Duodenal mucosa (tissue), 2 donors: Measurements from ENCODE around the gene LRCH1.

Experiments used
- H3K27ac ChIP-seq: one replicate; pipeline ENCODE4 v1.7.0; 2013; ENCODE audit warnings: low read depth, low read length
- H3K27me3 ChIP-seq, 2 donors: one replicate each; pipeline ENCODE4 v1.7.0; 2013; ENCODE audit warnings: low read length in 2 of 2, control low read depth in 1 of 2; ENCODE audit not compliant: insufficient read depth in 2 of 2, control insufficient read depth in 1 of 2
- H3K36me3 ChIP-seq, 2 donors: one replicate each; pipeline ENCODE4 v1.7.0; 2013; ENCODE audit warnings: low read length in 2 of 2, control low read depth in 1 of 2; ENCODE audit not compliant: insufficient read depth in 2 of 2, control insufficient read depth in 1 of 2
- H3K4me1 ChIP-seq, 2 donors: one replicate each; pipeline ENCODE4 v1.7.0; 2013; ENCODE audit warnings: low read length in 2 of 2, control low read depth in 1 of 2; ENCODE audit not compliant: insufficient read depth in 2 of 2, control insufficient read depth in 1 of 2
- H3K4me3 ChIP-seq, 2 donors: one replicate each; pipeline ENCODE4 v1.7.0; 2013; ENCODE audit warnings: low read length in 2 of 2, low read depth in 1 of 2
- H3K9ac ChIP-seq, 2 donors: one replicate each; pipeline ENCODE4 v1.7.0; 2013; ENCODE audit warnings: low read length in 2 of 2, low read depth in 1 of 2
- H3K9me3 ChIP-seq, 2 donors: one replicate each; pipeline ENCODE4 v1.7.0; 2013; ENCODE audit warnings: low read length in 2 of 2, control low read depth in 1 of 2; ENCODE audit not compliant: control insufficient read depth in 1 of 2

The LRCH1 gene

DNA sequence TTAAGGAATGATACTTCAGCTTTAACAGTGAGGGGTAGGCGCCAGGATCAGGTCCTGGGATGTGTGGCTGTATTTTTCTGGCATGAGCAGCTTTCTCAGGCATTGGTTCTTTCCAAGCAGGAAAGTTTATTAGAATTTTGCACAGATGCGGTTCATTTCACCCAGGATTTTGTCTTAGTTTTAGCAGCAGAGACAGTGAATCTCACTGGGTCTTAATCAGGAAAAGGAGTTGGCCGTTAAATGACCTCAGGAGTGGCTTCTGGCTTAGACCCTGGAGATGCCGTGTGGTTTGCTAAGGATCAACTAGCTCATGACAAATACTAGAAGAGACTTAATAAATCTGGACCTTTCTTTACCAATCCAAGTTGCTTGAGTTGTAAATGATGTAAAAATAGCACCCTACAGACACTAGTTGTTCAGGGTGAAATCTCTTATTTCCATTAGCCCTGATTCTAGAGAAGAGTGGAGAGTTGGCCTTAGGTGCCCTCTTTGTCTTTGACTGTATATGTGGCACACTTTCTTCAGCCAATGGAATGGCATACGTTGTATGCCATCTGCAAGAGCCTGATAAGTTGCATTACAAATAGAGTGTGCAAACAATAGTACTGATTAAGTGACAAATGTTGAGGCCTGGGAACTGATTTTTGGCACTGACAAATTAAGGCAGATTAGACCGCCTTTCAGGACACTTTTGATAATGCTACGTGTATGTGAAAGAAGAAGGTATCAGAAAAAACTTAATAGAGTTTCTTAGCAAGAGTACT lies 34.0 kb downstream of the LRCH1 start:
- no peak overlapping the region for H3K4me3 ChIP-seq
- no peaks in the 10 kb centered on the region for H3K27me3 ChIP-seq
- H3K4me1 ChIP-seq, result peaks cover 38 to 40% of the 10 kb centered on the region in 2 donors
- no peaks in the 10 kb centered on the region for H3K9me3 ChIP-seq
- no peak overlapping the region for H3K27ac ChIP-seq
- no peaks in the 10 kb centered on the region for H3K36me3 ChIP-seq
- no peak overlapping the region for H3K9ac ChIP-seq

DNA sequence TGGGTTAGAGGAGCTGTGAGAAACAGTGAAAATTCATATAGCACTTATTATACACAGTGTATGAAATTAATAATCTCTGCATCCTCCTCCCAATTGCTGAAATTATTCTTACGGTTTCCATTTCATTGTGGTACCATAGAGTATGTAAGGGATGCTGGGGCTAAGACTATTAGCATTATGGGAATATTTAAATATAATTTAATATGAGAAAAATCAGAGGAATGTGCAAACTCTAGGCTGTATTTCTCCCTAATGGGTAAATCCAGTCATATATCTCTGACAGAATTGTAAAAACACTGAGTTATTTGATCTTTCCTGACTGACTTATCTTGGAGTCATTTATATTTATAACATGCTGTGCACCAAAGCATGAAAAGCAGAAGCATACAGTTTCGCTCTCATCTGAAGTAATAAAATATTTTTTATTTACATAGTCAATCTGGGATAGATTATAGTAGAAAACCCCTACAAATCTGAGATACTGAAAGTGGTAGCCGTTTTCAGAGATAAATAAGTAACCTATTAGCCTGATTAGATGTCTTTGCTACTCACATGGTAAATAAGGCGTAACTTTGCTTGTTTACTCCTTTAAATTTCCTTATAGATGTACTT lies 34.9 kb downstream of the LRCH1 start:
- H3K4me1 ChIP-seq, result peaks cover 36 to 43% of the 10 kb centered on the region in 2 donors
- H3K27ac ChIP-seq, result no peak overlapping the region

DNA sequence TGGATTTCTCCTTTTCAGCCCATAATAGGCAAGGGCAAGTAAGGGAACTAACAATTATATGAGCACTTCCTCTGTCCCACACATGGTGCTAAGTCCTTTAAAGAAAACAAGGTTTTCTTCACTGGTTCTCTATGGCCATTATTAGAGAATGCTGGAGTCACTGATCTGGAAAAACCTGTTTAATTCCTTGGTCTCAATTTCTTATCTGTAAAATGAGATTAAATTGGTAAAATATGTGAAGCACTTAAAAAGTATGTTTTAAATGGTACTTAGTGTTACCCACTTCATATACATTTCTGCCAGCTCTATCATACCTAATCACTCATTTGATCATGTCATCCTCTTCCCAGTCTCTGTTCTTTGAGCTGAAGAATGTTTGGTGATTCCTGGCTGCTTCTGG lies 39.4 kb downstream of the LRCH1 start:
- H3K4me1 ChIP-seq, result peaks cover 22 to 41% of the 10 kb centered on the region in 2 donors
- no peaks in the 10 kb centered on the region for H3K36me3 ChIP-seq
- H3K9ac ChIP-seq, result no peak overlapping the region
- no peak overlapping the region for H3K4me3 ChIP-seq
- no peaks in the 10 kb centered on the region for H3K27me3 ChIP-seq
- H3K9me3 ChIP-seq, result no peaks in the 10 kb centered on the region
- no peak overlapping the region for H3K27ac ChIP-seq

More for the DNA sequence above, 34.9 kb downstream of the LRCH1 start:
- Histone ChIP-seq H3K27me3 (no peaks in the 10 kb centered on the region), H3K9ac (no peak overlapping the region), H3K36me3 (no peaks in the 10 kb centered on the region), H3K4me3 (no peak overlapping the region), H3K9me3 (no peaks in the 10 kb centered on the region)

DNA sequence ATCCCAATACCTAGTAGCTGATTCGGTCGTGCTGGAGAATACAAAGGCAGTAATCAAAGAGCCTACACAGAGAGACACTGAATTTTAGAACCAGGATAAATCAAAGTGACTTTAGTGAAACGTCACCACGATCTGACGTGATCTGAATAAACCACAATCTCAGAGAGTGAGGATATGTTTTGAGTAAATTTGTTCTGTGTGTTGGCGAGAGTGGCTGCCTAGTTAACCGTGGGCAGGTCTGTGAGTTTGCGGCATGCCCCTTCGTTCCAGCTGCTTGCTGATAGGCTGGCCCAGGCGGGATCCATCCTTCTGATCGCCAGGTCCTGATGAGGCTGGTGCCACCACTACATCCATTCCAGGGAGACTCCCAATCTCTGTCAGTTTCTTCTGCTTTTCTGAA lies 40.4 kb downstream of the LRCH1 start:
- Histone ChIP-seq H3K4me3 (no peak overlapping the region), H3K27me3 (no peaks in the 10 kb centered on the region), H3K9me3 (no peaks in the 10 kb centered on the region), H3K4me1 (peaks cover 13 to 37% of the 10 kb centered on the region in 2 donors), H3K27ac (no peak overlapping the region), H3K36me3 (no peaks in the 10 kb centered on the region), H3K9ac (no peak overlapping the region)

- H3K9ac ChIP-seq, result no peak overlapping the region
- H3K36me3 ChIP-seq, result no peaks in the 10 kb centered on the region
- peaks cover 16 to 44% of the 10 kb centered on the region in 2 donors for H3K4me1 ChIP-seq
- H3K27ac ChIP-seq, result no peak overlapping the region
- H3K9me3 ChIP-seq, result no peaks in the 10 kb centered on the region
- no peak overlapping the region for H3K4me3 ChIP-seq
- no peaks in the 10 kb centered on the region for H3K27me3 ChIP-seq
These were observed 41.6 kb downstream of the LRCH1 start for GRCh38 chr13:46594374-46595078.

DNA sequence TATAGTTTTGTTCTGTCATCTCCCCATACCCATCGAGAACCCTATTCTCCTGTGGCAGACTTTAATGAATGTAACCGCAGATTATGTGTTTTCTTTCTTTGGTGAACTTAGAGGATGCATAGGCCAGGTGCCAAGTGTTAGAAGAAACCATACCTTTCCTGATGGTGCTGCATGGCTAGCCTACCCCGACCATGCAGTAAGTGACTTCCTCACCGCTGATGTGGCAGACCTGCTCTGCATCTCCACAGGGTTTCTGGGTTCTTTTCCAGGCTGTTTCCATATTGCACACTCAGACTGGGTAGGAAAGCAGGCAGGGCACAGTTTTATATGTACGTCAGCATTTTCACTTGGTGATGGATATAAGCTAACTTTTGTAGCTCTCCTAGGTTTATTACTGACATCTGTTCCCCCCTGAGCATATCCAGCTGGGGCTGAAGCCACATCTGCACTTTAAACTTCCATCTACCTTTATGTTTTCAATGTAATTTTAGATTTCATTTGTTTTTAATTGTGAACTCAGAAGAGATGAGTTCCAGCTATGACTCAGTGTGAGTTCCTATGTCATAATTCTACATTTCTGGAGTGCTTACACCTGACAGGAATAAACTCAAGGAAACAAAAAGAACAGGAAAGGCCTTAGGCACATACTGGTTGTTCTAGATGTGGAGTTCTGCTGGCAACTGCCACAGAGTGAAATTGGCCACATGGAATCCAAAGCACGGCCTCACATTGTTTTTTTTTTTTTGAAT lies 42.3 kb downstream of the LRCH1 start:
- H3K9ac ChIP-seq, result no peak overlapping the region
- no peaks in the 10 kb centered on the region for H3K27me3 ChIP-seq
- peaks cover 16 to 49% of the 10 kb centered on the region in 2 donors for H3K4me1 ChIP-seq
- H3K9me3 ChIP-seq, result no peaks in the 10 kb centered on the region
- H3K4me3 ChIP-seq, result no peak overlapping the region
- H3K27ac ChIP-seq, result no peak overlapping the region
- H3K36me3 ChIP-seq, result no peaks in the 10 kb centered on the region

DNA sequence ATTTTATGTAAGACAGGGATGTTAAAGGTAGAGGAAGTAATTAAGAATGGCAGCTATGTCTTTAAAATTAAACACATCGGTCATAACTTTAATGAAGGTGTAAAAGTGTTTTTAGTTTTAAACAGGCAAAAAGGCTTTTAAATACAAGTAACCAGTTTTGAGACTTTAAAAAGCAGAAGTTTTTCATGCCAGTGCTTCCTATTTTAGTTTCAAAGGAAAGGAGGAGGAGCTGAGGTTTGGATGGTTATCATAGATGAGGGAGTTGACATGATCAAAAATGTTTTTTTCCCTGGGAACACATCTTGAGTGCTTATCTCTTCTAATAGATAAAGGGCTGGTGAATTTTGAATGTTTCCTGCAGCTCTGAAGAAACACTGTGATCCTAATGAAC lies 42.9 kb downstream of the LRCH1 start:
- Histone ChIP-seq H3K27me3 (no peaks in the 10 kb centered on the region), H3K27ac (no peak overlapping the region), H3K4me3 (no peak overlapping the region), H3K36me3 (no peaks in the 10 kb centered on the region), H3K4me1 (peaks cover 19 to 55% of the 10 kb centered on the region in 2 donors), H3K9me3 (no peaks in the 10 kb centered on the region), H3K9ac (no peak overlapping the region)

DNA sequence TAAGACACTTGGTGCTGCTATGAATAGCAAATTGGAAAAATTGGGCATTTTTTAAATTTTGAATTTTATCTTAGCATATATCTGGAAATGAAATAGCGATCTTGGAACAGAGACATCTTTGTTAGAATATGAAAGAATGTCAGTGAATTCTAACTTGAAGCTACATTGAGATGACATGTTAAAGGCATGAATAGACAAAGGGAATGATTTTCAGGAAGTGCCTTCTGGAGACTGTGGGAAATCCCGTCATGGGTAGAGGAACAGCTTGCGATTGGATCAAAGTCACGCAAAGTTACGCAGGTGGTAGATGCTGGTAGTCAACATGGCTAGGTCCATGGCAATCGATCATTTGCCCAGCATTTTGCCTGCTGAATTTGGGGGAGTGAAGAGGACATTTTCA lies 43.5 kb downstream of the LRCH1 start:
- Histone ChIP-seq H3K9ac (no peak overlapping the region), H3K27me3 (no peaks in the 10 kb centered on the region), H3K4me3 (no peak overlapping the region), H3K27ac (no peak overlapping the region), H3K9me3 (no peaks in the 10 kb centered on the region), H3K36me3 (no peaks in the 10 kb centered on the region), H3K4me1 (peaks cover 25 to 61% of the 10 kb centered on the region in 2 donors)

DNA sequence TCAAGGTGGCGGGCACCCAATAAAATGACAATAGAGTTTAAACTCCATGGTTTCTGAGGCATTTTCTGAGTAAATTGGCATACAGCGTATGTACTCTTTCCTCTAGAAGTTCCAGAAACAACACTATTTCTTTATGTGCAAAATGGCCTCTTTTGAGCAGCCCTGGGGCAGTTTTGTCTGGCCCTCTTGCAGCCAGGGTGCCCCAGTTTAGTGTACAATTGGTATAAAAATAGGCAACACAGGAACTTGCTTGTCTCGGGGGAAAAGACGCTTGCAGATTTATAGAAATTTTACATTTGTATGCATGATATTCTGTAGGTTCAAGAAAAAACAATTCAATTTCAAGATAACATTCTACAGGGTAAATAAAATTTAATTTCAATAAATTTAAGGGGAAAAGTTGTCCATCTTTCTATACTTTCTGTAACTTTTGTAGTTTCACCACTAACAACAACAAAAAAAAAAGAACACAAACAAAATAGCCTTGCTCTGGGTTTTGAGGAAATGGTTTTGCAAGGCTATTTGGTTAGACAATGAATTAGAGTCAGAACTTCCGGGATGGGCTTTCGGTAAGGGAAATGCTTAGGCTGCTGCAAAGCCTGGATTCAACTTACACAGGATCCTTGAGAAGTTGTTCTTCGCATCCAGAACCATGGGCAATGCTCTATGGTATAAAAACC lies 45.3 kb downstream of the LRCH1 start:
- H3K27ac ChIP-seq, result no peak overlapping the region
- no peaks in the 10 kb centered on the region for H3K9me3 ChIP-seq
- no peaks in the 10 kb centered on the region for H3K27me3 ChIP-seq
- no peak overlapping the region for H3K4me3 ChIP-seq
- H3K36me3 ChIP-seq, result no peaks in the 10 kb centered on the region
- no peak overlapping the region for H3K9ac ChIP-seq
- peaks cover 39 to 68% of the 10 kb centered on the region in 2 donors for H3K4me1 ChIP-seq
